Bronchial epithelial cell (primary cell): ENCODE results near the gene LDLRAD4. TPM values are rescaled to one million over a fixed set of nuclear protein-coding genes. Genes with fewer than 3 reads are reported as not detected.

ENCODE experiments used
- DNase-seq: peaks from one replicate; pipeline ENCODE4 v3.0.0-alpha.2; 2010; ENCODE audit warnings: low read depth
- FAIRE-seq: peaks from 2 replicates; lab custom pipeline; 2011; peaks lifted over from hg19 to GRCh38; lab: Jason Lieb, UNC
- H3K27me3 ChIP-seq: 2 replicates; pipeline ENCODE4 v1.5.1; 2011; ENCODE audit warnings: low read length; ENCODE audit not compliant: control insufficient read depth, insufficient read depth
- H3K36me3 ChIP-seq: 2 replicates; pipeline ENCODE4 v1.5.1; 2011; ENCODE audit warnings: low read length; ENCODE audit not compliant: control insufficient read depth, insufficient read depth
- H3K4me3 ChIP-seq: 2 replicates; pipeline ENCODE4 v1.5.1; 2011; ENCODE audit warnings: mild to moderate bottlenecking, low read depth, low read length, control low read depth
- total RNA-seq: library from RNA; depleted of rRNA; stranded (reverse); fragments of >200 nt; gene quantifications from 2 replicates; pipeline ENCODE4 v1.2.1, GENCODE V29; 2014
- TF ChIP-seq, protein P1 (sequence below): IDR thresholded peaks from 2 replicates; pipeline ENCODE4 v1.5.1; 2011; ENCODE audit warnings: mild to moderate bottlenecking, moderate library complexity, low read length, control low read depth, inconsistent platforms; ENCODE audit not compliant: insufficient read depth, severe bottlenecking

Gene LDLRAD4
- total RNA-seq, 1 donor from 2014 or later: not detected

DNA sequence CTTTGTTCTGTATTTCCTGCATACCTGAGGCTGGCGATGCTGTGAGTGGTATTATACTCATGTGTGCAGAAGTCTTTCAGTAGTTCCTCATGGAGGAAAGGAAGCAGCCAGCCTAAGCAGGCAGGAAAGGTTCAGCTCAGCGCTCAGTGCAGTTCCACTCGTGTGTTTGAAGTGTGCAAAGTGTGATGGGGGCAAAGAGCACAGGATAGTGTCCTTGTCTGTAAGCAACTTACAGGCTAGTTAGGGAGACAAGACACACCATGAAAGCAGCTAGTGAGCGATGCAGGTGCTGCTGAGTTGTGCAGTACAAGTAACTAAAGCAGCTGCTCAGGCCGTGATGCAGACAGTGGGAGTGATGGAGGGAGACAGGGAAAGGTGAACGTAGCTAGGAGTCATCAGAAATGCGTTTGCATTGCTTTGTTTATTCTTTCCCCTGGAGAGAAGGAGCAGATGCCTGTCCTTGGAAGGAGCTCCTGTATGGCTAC is 146.2 kb downstream of the LDLRAD4 start:
- TF ChIP-seq, protein P1, sequence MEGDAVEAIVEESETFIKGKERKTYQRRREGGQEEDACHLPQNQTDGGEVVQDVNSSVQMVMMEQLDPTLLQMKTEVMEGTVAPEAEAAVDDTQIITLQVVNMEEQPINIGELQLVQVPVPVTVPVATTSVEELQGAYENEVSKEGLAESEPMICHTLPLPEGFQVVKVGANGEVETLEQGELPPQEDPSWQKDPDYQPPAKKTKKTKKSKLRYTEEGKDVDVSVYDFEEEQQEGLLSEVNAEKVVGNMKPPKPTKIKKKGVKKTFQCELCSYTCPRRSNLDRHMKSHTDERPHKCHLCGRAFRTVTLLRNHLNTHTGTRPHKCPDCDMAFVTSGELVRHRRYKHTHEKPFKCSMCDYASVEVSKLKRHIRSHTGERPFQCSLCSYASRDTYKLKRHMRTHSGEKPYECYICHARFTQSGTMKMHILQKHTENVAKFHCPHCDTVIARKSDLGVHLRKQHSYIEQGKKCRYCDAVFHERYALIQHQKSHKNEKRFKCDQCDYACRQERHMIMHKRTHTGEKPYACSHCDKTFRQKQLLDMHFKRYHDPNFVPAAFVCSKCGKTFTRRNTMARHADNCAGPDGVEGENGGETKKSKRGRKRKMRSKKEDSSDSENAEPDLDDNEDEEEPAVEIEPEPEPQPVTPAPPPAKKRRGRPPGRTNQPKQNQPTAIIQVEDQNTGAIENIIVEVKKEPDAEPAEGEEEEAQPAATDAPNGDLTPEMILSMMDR: no peak
- FAIRE-seq (peak; percentile 96), DNase-seq (no peak)
- no peaks in the 10 kb centered on the region for H3K36me3 ChIP-seq
- no peaks in the 10 kb centered on the region for H3K27me3 ChIP-seq
- H3K4me3 ChIP-seq: no peak overlapping the region

DNA sequence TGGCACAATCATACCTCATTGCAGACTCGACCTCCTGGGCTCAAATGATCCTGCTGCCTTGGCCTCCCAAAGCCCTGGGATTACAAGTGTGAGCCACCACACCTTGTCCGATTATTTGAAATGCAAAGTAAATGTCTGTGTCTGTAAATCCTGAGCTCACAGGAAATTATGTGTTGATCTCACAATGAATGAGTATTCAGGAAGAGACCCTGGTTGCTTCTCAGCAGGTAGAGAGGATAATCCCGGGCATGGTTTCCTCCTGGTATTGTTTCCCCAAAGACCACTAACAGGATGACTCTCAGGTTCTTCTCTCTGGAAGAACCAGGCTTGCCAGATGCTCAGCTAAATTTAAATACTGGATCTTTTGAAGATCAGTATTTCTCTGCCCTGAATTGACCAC is 147.6 kb downstream of the LDLRAD4 start:
- H3K27me3 ChIP-seq: no peaks in the 10 kb centered on the region
- H3K36me3 ChIP-seq: no peaks in the 10 kb centered on the region
- DNase-seq (no peak), FAIRE-seq (no peak)
- H3K4me3 ChIP-seq: no peak overlapping the region
- TF ChIP-seq, protein P1: no peak

DNA sequence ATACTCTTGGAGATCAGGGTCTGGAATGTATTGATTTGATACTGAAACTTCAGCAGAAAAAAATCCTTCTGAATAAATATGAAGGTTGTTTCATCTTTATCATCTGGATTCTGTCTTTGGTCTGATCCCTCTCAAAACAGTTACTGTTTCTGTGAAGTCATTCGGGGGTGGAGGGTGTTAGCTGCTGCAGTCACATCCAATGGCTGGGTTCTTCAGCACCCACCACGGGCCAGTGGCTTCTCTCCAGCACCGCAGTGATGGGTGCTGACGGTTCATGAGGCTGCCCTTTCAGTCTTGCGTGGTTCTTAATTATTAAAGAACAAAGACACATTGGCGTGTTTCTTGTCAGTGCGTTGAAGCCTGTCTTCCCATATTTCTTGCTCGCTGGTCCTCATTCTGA is 148.0 kb downstream of the LDLRAD4 start:
- H3K36me3 ChIP-seq: no peaks in the 10 kb centered on the region
- DNase-seq (no peak), FAIRE-seq (no peak)
- H3K27me3 ChIP-seq: no peaks in the 10 kb centered on the region
- TF ChIP-seq, protein P1: no peak
- H3K4me3 ChIP-seq: no peak overlapping the region

DNA sequence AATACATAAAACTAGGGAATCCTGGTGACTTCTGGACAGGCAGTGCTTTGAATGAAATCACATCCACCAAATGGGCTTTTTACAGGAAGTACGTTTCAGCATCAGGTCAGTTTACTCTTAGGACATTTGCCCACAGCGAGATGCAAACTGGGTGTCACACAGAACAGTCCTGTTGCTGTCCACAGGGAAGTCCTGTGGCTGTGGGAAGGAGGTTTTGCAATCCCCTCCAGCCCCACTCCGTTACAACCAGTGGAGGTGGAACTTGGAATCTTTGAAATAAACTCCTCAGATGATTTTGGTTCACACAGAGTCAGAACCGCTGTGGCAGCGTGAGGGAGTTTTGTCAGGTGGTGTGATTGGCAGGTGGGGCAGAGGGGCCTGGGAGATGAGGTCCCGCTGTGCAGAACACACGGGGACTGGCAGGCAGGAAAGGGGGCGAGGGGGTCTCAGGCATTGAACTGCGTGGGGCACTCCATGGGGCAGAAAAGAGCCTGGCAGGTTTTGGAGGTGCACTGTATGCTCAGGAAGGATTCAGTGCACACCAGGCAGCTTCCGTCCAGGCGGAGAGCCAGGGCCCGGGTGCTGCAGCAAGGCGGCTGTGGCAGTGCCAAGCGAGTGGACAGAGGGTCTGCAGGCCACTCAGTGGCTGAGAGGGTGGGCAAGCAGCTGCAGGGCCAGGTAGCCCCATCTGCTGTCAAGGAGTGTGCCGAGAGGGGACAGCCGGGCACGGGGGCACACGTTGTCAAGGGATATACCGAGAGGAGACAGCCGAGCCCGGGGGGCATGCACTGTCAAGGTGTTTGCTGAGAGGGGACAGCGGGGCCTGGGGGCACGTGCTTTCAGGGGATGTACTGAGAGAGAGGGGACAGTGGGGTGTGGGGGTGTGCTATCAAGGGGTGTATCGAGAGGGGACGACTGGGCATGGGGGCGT is 148.7 kb downstream of the LDLRAD4 start:
- FAIRE-seq: no peak
- TF ChIP-seq, protein P1: no peak
- no peaks in the 10 kb centered on the region for H3K27me3 ChIP-seq
- no peaks in the 10 kb centered on the region for H3K36me3 ChIP-seq
- DNase-seq: no peak
- no peak overlapping the region for H3K4me3 ChIP-seq

DNA sequence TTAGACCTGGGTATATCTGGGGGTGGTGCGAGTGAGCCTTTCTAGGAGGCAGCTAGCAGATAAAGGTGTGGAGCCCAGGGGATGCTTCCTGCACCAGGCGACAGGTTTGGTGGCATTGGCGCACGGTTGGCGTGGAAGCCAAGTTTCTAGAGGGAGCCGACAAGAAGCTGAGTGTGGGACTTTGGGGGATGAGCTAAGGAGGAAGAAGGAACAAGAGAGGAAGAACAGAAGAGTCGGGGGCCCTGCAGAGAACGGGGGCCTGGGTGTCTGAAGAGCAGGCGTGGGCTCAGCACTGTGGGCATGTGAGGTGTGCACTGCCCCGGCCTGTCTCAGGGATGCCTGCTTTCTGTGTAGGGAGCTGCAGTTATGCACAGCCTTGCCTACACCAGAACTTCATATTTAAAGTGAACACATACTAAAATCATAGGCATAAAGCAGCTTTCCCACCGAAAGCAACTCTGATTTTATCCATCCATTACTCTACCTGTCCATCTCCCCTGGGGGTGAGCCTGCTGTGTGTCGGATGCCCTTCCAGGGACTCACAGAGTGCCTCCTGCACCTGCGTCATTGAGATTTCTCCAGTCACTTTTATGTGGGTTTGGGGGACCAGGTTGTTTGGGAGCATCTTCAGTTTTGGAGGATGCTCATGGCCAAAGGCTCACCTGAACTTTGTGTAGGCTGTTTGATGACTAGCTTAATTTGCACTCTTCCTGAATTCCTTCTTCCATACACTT is 149.7 kb downstream of the LDLRAD4 start:
- Histone ChIP-seq H3K27me3 (no peaks in the 10 kb centered on the region), H3K4me3 (no peak overlapping the region), H3K36me3 (no peaks in the 10 kb centered on the region)
- TF ChIP-seq, protein P1: no peak
- DNase-seq (no peak), FAIRE-seq (no peak)
